GM12865 (cell line): ENCODE results near the gene MED31.
A peak's percentile ranks its signal among the peaks of the same experiment; 100 is the strongest.

Experiments
- DNase-seq: peaks from one replicate; pipeline ENCODE4 v3.0.0; 2010; ENCODE audit warnings: low read depth
- H3K4me3 ChIP-seq: 2 replicates; pipeline ENCODE4 v1.5.1; 2011; ENCODE audit warnings: mild to moderate bottlenecking, low read depth, low read length, control low read depth
- TF ChIP-seq, protein P1 (sequence below): IDR thresholded peaks from 2 replicates; pipeline ENCODE4 v1.5.1; 2011; ENCODE audit warnings: low read length, control low read depth, low read depth, inconsistent platforms; ENCODE audit not compliant: insufficient read depth; ENCODE audit errors: missing control alignments

Gene MED31

DNA sequence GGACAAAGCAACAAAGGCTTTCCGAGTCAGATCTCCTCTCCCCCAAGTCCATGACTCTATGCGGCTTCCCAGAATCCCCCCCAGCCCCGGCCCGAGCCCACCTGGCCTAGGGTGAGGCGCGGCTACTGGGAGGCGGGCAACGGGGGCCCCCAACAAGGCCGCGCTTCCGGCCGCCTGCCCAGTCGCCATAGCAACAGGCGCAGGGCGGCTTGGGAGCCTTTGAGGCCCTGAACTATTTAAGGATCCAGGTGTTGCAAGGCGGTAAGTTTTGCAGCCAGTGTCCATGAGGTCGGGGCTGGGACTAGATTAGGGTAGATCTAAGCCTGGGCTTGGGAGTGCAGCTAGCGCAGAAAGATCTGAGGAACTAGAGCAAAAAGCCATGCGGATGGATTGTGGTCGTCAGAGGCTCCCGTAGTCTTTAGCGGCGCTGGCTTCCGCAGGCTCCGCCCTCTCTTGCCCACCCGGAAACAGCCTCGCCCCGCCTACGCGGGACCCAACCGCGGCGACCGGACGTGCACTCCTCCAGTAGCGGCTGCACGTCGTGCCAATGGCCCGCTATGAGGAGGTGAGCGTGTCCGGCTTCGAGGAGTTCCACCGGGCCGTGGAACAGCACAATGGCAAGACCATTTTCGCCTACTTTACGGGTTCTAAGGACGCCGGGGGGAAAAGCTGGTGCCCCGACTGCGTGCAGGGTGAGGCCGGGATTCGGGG lies 10.7 kb downstream of the MED31 start, which contains the start of the genes KIAA0753 and TXNDC17:
TSS of gene KIAA0753 (minus strand) at position 176 of the 711 bp plus-strand sequence. CDS start 5,608 bp downstream, outside the sequence.
TSS of gene TXNDC17 (plus strand) at position 525 of the 711 bp plus-strand sequence. CDS start at position 548, 23 bp downstream.
- TF ChIP-seq, protein P1, sequence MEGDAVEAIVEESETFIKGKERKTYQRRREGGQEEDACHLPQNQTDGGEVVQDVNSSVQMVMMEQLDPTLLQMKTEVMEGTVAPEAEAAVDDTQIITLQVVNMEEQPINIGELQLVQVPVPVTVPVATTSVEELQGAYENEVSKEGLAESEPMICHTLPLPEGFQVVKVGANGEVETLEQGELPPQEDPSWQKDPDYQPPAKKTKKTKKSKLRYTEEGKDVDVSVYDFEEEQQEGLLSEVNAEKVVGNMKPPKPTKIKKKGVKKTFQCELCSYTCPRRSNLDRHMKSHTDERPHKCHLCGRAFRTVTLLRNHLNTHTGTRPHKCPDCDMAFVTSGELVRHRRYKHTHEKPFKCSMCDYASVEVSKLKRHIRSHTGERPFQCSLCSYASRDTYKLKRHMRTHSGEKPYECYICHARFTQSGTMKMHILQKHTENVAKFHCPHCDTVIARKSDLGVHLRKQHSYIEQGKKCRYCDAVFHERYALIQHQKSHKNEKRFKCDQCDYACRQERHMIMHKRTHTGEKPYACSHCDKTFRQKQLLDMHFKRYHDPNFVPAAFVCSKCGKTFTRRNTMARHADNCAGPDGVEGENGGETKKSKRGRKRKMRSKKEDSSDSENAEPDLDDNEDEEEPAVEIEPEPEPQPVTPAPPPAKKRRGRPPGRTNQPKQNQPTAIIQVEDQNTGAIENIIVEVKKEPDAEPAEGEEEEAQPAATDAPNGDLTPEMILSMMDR: no peak
- DNase-seq: peak; percentile 97
- H3K4me3 ChIP-seq: peak within 1 kb of the TSS; percentile 96

DNA sequence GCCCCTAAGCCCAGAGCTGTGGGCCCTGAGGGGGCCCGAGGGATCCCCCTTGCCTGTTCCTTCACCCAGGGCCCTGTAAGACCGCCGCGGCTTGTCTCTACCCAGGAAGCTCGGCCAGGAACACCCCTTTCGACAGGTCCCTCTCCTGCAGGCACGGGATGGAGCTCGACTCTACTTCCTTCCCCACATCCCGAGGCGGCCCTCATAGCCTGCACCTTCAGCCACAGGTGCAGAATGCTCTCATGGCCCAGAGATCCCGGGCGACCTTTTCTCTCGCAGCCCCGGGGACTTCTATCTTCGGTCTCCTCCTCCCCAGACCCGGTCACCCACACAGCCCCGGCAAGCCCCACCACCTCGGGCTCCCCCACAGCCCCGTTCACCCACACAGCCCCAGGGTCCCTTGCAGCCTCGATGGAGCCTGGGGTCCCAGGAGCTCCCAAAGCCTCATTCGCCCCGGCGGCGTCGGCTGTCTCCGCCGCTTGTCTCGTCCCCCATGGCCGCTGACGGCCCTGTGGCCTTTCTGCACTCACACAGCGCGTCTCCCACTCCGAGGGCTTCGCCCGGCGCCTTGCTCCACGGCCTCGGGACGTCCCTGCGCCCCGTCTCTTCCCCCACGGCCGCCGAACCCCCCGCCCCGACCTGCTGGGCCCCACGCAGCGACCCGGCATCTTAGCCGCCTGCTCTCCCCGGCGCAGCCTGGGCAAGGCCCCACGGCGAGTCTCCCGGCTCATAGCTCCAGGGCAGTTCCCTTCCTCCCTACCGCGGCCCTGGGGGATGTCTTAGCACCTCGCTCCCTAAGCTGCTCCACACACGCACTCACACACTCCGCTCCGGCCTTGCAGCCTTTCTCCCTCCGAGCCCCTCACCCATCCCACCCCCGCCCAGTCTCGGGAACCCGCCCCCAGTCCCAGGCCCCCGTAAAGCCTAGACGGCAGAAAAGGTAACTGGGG lies 11.5 kb downstream of the MED31 start:
- peak; percentile 46 for DNase-seq
- TF ChIP-seq, protein P1: no peak
- H3K4me3 ChIP-seq: peak overlapping the region; percentile 96

DNA sequence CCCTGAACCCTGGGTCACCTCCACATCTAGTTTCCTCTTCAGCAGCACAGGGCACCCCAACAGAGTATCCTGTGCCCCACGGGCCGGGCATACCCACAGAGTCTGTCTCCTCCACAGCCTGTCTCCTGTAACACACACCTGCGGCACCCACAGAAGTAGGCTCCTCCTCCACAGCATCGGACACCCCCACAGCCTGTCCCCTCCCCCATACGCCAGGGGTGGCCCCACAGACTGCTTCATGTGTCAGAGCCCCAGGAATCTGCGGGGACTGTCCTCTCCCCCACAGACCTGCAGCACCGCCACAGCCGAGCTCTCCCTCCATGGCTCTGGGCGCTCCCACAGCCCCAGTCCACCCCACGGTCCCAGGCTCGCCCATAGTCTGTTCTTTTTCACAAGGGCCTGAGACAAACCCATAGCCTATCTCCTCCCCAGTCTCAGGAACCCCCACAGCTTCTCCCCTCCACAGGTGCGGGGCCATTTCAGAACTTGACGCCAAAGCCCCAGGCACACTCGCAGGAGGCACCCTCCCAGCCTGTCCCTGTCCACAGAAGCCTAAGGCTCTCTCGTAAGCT lies 12.3 kb downstream of the MED31 start:
- TF ChIP-seq, protein P1: no peak

DNA sequence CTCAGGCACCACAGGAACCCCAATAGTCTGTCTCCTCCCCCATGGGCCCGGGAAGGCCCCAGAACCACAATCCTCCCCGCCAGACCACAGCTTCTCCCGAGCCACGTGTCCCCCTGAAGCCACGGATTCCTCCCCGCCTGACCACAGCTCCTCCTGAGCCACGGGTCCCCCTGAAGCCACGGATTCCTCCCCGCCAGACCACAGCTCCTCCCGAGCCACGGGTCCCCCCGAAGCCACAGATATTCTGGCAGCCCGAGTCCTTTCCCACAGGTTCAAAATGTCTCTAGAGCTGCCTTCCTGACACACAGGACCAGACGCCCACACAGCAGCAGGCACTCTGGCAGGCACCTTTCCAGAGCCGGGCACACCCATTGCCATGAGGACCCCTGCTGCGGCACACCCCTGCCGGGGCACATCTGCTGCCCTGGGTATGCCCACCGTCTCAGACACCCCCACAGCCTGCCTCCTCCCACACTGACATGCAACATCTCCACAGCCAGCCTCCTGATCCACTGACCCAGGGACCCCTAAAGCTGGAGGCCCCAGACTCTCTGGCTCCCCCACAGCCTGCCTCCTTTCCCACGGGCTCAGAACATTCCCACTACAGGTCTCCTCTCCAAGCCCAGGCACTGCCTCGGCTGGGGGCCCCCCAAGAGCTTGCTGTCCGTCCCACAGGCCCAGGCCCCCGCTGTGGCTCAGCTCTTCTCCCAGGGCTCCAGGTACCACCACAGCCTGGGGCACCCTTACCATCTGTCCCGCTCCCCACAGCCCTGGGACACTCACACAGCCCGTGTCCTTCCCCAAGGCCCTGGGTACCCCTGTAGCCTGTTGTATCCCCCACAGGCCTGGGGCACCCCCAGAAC lies 13.1 kb downstream of the MED31 start:
- TF ChIP-seq, protein P1: no peak
- no peak for DNase-seq
- no peak overlapping the region for H3K4me3 ChIP-seq

More for the DNA sequence above, 12.3 kb downstream of the MED31 start:
- no peak for DNase-seq
- peak overlapping the region; percentile 96 for H3K4me3 ChIP-seq

DNA sequence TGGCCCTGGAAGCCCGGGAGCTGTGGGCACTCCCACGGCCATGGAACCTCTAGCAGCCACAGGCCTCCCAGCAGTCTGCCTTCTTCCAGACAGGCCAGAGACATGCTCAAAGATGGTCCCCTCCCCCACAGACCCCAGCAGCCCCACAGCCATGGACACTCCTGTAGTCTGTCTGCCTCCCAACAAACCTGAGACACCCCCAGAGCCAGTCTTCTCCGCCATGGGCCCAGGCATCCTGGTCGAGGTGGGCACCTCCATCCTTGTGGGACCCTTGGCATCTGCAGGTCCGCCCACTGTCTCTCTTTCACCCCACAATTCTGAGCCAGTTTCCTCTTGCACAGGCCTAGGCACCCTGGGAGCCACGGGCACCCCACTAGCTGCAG lies 14.0 kb downstream of the MED31 start:
- DNase-seq: no peak
- H3K4me3 ChIP-seq: no peak overlapping the region
- TF ChIP-seq, protein P1: no peak
